GM18868 (cell line): Measurements from ENCODE around the gene CYB5R3.

ENCODE experiments used
- ATAC-seq: cut with Tn5 transposase; IDR thresholded peaks from one replicate; pipeline ENCODE4 v1.9.1; 2021; ENCODE audit warnings: mild to moderate bottlenecking, moderate library complexity; ENCODE audit not compliant: unreplicated experiment

CYB5R3 gene

GRCh38 chr22:42649246-42650099 is at the start of gene CYB5R3:
Gene CYB5R3, minus strand, starts transcription at chr22:42649392. Its CDS starts 77 bp downstream, at chr22:42649315.
- ATAC-seq: peak; percentile 67

DNA sequence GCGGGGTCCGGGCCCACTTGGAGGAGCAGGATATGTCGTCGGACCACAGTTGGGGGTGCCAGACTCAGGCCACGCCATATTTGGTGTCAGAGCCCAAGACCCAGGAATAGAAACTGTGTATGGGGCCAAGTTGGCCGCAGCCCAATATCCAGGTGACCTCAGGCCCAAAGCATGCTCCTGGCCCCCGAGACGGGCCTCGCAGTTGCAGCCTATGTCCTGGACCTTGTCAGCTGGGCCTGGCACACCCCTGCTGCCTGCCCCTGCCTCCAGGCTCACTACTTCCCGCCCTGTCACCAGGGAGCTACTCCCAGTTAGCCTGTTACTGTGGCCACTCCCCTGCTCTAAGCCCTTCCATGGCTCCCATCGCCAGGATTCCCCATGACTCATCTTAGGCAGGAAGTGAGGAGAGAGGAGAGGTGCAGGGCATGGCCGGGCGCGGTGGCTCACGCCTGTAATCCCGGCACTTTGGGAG is 48.4 kb upstream of the CYB5R3 start:
- ATAC-seq: no peak

DNA sequence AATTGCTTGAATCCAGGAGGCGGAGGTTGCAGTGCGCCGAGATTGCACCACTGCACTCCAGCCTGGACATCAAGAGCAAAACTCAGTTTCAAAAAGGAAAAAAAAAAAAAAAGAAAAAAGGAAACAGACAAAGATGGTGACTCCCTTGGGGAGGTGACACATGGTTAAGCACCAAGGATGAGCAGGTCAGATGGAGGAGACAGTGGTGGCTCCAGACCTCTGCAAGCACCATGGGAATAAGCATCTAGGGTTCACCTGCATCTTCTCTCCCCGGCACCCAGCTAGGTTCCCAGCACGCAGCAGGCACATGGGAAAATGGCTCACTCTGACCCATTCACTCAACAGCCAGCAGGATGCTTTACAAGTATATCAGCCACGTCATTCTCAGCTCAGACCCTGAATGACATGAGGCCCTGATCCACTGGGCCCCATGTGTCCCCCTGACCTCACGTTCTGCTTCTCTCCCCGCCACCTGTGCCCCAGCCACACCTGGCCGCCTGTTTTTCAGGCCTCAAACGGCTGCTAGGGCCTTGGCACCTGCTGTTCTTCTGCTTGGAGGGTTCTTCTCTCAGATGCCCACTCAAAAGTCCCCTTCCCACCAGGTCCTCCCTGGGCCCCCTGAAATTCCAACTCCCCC is 47.3 kb upstream of the CYB5R3 start:
- ATAC-seq: no peak

DNA sequence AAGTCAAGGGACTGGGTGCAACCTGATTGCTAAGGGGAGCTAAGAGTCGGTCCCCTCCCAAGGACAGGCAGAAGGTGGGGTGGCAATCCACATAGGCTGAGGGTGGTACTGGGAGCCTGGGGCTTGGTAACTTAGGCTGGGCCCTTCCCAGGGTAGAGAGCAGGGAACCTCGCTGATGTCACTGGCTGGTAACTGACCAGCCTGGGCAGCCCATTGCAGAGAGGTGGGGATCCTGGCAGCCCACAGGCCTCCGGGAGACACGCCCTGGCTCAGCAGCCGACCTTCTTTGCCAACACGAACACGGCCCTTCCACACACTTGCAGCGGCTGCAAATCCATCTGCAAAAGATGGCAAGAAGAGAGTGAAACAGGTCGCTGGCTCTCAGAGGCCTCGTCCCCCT is 46.1 kb upstream of the CYB5R3 start:
- ATAC-seq: no peak

DNA sequence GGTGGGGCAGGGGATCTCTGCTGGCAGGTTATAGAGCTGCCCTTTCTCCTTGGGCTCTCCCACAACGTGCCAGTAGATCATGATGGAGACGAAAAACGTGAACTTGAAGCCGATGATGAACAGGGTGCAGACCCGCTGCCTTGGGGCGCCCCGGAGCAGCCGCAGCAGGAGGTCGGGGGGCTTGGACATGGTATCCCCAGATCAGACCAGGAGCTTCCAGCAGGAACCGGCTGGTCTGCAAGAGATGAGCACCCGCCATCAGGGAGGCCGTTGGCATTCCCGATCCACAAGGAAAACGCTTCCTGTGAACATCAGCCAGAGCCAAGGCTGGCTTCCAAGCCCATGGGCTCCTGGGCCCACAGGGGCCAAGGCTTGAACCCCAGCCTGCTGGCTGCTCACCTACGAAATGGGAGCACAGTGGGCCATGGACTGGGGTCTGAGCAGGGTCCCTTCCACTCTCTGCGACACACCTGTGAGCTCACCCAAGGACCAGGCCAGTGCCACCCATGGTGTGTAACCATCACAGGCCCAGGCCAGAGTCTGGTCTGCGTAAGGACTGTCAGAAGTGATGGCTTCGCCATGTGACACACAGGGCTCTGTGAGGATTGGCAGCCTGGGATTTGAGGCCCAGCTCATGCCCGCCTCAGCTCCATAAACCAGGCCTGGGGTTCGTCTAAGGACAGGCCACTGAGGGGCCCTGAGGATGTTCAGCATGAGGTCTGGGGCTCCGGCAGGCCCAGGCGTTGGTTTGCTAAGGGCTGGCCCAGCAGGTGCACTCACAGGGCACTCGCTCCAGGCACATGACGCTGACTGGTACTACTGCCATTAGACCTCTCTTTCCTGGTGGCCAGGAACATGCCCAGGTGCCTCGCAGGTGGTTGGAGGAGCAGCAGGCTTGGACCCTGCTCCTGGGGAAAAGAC is 44.8 kb upstream of the CYB5R3 start:
- ATAC-seq: no peak

DNA sequence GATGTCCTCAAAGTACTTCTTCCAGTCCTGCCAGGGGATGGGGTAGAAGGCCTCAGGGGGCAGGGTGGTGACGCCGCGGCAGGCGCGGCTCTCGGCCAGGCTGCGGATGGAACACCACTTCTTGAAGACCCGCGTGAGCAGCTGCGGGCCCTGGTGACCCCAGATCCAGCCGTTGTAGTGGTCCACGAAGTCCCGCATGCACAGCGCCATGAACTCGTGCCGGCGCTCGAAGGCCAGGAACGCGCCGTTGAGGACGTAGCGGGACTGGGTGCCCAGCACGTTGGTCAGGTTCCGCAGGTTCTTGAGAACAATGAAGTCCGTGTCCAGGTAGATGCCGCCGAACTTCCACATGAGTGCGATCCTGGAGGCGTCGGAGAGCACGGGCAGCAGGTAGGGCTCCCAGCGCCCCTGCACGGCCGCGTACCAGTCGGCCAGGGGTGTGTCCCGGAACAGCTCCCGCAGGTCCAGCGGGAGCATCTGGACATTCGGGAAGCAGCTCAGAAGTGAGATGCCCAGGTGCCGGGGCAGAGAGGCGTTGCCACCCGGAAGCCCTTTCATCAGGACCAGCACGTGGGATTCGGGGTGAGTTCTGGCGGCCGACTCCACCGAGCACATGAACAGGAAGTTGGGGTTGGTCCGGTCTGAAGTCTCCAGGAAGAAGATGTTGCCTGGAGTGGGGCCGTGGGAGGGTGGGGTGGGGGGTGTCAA is 44.0 kb upstream of the CYB5R3 start:
- ATAC-seq: no peak

DNA sequence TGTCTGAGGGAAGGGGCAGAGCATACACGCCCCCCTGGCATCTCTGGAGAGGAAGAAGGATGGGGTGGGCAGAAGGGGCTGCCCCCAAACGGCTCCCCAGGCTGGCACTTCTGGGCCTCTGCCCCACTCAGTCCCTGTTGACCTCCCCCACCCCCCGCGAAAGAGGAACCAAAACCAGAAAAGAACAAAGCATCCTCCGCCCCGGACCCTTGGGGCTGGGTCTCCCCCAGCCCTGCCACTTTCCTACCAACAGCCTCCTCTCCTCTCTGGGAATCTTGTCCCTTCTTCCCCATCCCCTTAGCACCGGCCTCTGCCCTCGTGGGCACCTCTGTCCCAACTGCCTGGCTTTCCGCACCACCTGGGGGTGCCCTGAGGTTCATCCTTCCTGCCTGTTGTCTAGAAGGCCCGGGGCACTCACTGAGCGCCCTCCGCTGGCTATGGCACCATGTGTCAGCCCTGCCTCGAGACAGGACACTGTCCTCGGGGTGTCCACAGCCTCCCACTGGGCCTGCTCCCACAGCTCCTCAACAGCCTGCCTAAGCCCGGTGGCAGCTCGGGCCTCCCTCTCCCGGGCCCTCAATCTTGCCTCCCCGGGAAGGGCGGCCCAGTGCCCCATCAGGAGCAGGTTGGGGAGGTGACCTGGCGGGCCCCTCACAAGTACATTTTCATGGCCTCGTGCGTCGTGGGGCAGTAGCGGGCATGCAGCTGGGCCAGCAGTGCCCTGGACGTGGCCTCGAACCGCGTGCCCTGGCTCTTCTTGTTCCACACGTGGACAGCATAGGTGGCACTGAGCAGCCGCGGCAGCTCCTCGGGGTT is 43.3 kb upstream of the CYB5R3 start:
- no peak for ATAC-seq

GRCh38 chr22:42691440-42691839 is 42.2 kb upstream of the CYB5R3 start:
- ATAC-seq: no peak

GRCh38 chr22:42688241-42689211 is 39.3 kb upstream of the CYB5R3 start:
- ATAC-seq: no peak

- no peak for ATAC-seq
These were observed 37.7 kb upstream of the CYB5R3 start for GRCh38 chr22:42686756-42687491.

DNA sequence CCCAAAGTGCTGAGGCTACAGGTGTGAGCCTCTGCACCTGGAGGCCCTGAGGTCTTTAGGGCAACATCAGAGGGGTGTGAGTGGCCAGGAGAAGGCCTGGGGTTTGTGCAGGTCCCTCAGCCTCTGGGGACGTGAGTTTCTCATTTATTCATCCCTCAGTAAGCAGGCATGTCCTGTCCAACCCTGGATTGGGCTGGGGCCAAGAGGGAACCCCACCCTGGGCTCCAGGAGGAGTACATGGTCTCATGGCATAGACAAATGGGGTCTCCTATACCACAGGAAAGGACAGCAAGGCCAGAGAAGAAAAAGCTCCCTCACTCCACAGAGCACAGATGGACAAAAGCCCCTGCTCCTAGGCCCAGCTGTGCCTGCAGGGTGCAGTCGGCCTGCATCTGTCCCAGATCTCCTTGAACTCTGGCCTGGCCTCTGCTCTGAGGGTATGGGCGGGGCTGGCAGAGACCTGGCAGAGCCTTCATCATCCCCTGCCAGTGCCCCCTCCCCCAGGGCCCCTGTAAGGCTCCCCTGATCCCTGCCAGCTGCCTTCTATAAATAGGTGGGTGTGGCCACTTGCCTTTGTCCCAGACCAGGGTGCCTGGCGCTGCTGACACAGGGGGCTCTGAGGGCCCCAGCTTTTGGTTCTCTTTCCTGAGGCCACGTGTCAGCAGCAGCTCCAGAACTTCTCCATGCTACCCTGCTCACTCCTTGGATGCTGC is 36.9 kb upstream of the CYB5R3 start:
- ATAC-seq: no peak

DNA sequence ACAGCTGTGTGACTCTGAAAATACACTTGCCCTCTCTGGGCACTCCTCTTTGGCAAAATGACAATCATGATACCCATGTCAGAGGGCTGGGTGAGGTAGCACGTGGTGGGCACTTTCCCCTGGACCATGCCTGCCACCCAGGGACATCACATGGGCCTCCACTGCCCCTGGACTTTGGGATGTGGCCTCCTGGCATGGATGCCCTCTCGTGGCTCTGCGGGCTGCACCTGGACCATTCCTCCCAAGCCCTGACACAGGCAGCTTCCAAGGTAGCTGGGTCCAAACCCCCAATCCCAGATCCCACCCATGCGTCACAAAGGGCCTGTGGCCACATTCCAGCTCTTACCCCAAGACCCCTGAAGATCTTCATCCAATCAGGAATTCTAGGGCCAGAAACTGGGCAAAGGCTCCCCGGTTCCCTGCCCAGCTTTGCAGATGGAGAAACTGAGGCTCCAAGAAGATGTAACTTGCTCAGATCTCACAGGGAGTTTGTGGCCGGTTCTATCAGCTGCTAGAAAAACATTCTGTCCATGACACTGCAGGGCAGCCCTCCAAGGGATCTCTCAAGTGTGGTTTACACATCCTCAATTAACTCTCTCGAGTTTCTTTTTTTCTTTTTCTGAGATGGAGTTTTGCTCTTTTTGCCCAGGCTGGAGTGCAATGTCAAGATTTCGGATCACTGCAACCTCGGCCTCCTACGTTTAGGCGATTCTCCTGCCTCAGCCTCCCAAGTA is 35.4 kb upstream of the CYB5R3 start:
- ATAC-seq: no peak

GRCh38 chr22:42683578-42684283 is 34.5 kb upstream of the CYB5R3 start:
- no peak for ATAC-seq

DNA sequence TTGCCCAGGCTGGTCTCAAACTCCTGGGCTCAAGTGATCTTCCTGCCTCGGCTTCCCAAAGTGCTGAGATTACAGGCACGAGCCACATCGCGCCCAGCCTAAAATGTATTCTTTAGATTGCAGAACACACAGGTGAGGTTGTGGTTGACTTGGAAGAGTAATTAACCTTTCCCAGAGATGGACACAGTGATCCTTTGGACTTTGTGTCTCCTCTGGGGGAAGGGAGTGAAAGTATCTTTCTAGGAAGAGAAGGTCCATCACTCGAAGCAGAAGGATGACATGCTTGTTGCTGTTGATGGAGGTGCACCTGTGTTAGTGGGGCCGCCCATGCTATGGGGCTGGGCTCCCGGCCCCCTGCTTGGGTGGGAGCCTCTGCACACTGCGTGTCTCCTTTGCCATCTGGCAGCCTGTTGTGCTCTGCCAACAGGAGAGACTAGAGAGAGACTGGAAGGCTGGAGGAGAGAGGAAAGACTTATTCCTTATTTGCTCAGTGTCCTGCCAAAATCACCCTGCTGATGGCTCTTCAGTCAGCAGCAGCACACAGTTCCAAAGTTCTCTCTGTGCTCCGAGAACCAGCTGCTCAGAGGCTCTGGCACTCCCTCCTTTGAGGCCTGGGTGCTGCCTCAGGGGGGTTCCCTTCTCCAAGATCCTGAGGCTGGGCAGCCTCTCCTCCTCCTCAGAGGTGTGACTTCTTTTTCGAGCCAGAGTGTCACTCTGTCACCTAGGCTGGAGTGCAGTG is 33.1 kb upstream of the CYB5R3 start:
- no peak for ATAC-seq

DNA sequence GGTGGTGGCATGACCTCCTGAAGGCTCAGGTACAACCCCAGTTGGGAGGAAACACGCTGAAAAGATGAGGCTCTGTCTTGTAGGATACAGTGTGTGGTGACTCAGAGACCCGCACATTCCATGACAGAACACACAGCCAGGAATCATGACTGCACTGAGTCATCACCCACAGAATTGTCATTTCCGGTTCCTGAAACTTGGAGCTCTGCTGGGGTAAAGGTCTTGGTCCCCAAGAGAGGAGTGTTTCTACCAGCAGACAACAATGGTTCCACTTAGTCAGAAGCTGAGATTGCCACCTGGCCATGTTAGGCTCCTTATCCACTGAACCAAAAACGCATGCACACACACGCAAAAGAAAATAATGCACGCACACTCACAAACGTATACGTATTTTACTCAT is 31.5 kb upstream of the CYB5R3 start:
- ATAC-seq: no peak
